ENCODE data around the gene CCR5.

Gene CCR5

DNA sequence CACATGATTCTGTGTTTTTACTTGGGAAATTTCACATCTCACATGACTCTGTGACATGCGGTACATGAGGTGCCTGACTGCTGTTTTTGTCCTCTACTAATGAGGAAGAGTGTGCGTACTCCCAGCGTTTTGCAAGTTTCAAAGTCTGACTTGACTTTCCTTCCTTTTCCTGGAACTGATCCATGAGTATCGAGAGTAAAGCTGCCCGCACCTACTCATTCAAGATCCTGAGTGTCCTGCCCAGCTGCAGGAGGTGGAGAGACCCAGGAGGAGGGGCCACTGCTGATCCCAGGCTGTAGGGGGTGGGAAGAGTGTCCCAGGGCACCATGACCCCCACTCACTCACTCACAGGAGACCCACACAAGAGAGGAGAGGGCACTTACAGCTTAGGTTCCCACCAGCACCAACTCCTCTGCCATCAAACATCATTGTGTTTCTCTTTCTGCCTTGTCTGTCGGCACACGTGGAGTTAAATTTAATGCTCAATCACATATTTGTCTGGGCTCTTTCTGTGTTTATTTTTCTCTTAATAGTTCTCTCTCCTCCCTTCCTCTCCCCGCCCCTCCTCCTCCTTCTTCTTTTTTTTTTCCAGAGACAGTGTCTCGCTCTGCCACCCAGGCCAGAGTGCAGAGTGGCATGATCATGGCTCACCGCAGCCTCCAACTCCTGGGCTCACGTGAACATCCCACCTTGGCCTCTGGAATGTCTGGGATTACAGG is 34.7 kb downstream of the CCR5 start:
- Histone ChIP-seq H2BK12ac (ENCODE audit: low read length in 2 of 2) (no peak overlapping the region), H3K27ac (ENCODE audit: low read length, poor library complexity, severe bottlenecking) (no peak overlapping the region), H3K4me2 (ENCODE audit: low read length, poor library complexity, severe bottlenecking) (no peak overlapping the region), H3K4me1 (ENCODE audit: control insufficient read depth, insufficient read depth, low read depth, low read length) (peaks cover 11% of the 10 kb centered on the region), H3K4ac (ENCODE audit: low read depth in 1 of 2, low read length in 2 of 2) (no peak overlapping the region), H3K9ac (ENCODE audit: low read length) (no peak overlapping the region), H2BK120ac (ENCODE audit: low read depth, low read length) (no peak overlapping the region), H3K14ac (ENCODE audit: low read length in 2 of 2) (no peak overlapping the region), H2BK5ac (ENCODE audit: low read depth, low read length, poor library complexity, severe bottlenecking) (no peak overlapping the region), H3K23ac (ENCODE audit: low read length in 2 of 2) (no peak overlapping the region), H4K8ac (ENCODE audit: low read length) (no peak overlapping the region), H3K18ac (ENCODE audit: low read depth in 1 of 2, low read length in 2 of 2) (no peak overlapping the region), H3K79me1 (replicated peaks; ENCODE audit: low read length, poor library complexity, severe bottlenecking) (no peaks in the 10 kb centered on the region), H4K91ac (ENCODE audit: low read length) (no peak overlapping the region), H2AFZ (ENCODE audit: low read depth, low read length) (no peak overlapping the region), H3K4me3 (ENCODE audit: insufficient read depth in 1 of 2, low read depth in 1 of 2, low read length in 2 of 2) (no peak overlapping the region), H3K36me3 (ENCODE audit: control insufficient read depth in 1 of 2, insufficient read depth in 2 of 2, low read depth in 1 of 2, low read length in 2 of 2) (no peaks in the 10 kb centered on the region), H2BK15ac (ENCODE audit: low read depth, poor library complexity, severe bottlenecking) (no peak overlapping the region), H2AK5ac (ENCODE audit: low read length, severe bottlenecking) (no peak overlapping the region), H3K27me3 (ENCODE audit: control insufficient read depth in 1 of 2, insufficient read depth in 1 of 2, low read length in 2 of 2) (peaks cover 0 to 5% of the 10 kb centered on the region in 2 experiments), H3K9me3 (ENCODE audit: control insufficient read depth, low read length) (no peaks in the 10 kb centered on the region)
- DNase-seq = peak; percentile 7
- 65% methylated on average over 9 of the region's 11 CpGs for WGBS

DNA sequence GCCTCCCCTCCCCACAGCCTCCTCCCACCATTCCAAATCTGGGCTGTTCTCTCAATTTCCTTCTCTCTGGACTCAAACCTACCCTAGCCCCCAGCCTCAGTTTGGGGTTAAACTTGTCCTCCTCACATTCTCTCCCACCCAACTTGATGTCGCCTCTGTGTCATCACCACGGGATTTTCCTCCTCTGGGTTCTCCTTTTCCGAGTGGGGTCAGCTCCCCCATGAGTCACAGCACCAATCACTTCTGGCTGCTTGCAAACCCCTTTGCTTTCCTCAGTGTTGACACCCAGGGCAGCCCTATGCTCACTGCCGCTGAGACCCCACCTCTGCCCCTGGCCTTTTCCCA is 35.7 kb downstream of the CCR5 start:
- no peak overlapping the region for H2AFZ ChIP-seq (ENCODE audit: low read depth, low read length)
- no peaks in the 10 kb centered on the region for H3K79me1 ChIP-seq (replicated peaks; ENCODE audit: low read length, poor library complexity, severe bottlenecking)
- H3K4me1 ChIP-seq (ENCODE audit: control insufficient read depth, insufficient read depth, low read depth, low read length) = peaks cover 11% of the 10 kb centered on the region
- no peaks in the 10 kb centered on the region for H3K27me3 ChIP-seq (ENCODE audit: control insufficient read depth in 1 of 2, insufficient read depth in 1 of 2, low read length in 2 of 2)
- peak overlapping the region in 1 of 2 experiments; percentile 70 for H3K4me3 ChIP-seq (ENCODE audit: insufficient read depth in 1 of 2, low read depth in 1 of 2, low read length in 2 of 2)
- no peak overlapping the region for H3K4me2 ChIP-seq (ENCODE audit: low read length, poor library complexity, severe bottlenecking)
- peak overlapping the region in 1 of 2 experiments; percentile 88 for H2BK12ac ChIP-seq (ENCODE audit: low read length in 2 of 2)
- 49% methylated on average over 4 of the region's 4 CpGs for WGBS
- H2AK5ac ChIP-seq (ENCODE audit: low read length, severe bottlenecking) = no peak overlapping the region
- H2BK120ac ChIP-seq (ENCODE audit: low read depth, low read length) = no peak overlapping the region
- H3K18ac ChIP-seq (ENCODE audit: low read depth in 1 of 2, low read length in 2 of 2) = peak overlapping the region in 1 of 2 experiments; percentile 64
- peak; percentile 61 for DNase-seq
- H4K91ac ChIP-seq (ENCODE audit: low read length) = no peak overlapping the region
- no peak overlapping the region for H3K27ac ChIP-seq (ENCODE audit: low read length, poor library complexity, severe bottlenecking)
- no peak overlapping the region for H3K4ac ChIP-seq (ENCODE audit: low read depth in 1 of 2, low read length in 2 of 2)
- H2BK15ac ChIP-seq (ENCODE audit: low read depth, poor library complexity, severe bottlenecking) = no peak overlapping the region
- peak overlapping the region; percentile 15 for H3K9ac ChIP-seq (ENCODE audit: low read length)
- H2BK5ac ChIP-seq (ENCODE audit: low read depth, low read length, poor library complexity, severe bottlenecking) = no peak overlapping the region
- H3K36me3 ChIP-seq (ENCODE audit: control insufficient read depth in 1 of 2, insufficient read depth in 2 of 2, low read depth in 1 of 2, low read length in 2 of 2) = no peaks in the 10 kb centered on the region
- no peak overlapping the region for H3K14ac ChIP-seq (ENCODE audit: low read length in 2 of 2)
- H3K23ac ChIP-seq (ENCODE audit: low read length in 2 of 2) = no peak overlapping the region
- no peak overlapping the region for H4K8ac ChIP-seq (ENCODE audit: low read length)
- H3K9me3 ChIP-seq (ENCODE audit: control insufficient read depth, low read length) = no peaks in the 10 kb centered on the region

DNA sequence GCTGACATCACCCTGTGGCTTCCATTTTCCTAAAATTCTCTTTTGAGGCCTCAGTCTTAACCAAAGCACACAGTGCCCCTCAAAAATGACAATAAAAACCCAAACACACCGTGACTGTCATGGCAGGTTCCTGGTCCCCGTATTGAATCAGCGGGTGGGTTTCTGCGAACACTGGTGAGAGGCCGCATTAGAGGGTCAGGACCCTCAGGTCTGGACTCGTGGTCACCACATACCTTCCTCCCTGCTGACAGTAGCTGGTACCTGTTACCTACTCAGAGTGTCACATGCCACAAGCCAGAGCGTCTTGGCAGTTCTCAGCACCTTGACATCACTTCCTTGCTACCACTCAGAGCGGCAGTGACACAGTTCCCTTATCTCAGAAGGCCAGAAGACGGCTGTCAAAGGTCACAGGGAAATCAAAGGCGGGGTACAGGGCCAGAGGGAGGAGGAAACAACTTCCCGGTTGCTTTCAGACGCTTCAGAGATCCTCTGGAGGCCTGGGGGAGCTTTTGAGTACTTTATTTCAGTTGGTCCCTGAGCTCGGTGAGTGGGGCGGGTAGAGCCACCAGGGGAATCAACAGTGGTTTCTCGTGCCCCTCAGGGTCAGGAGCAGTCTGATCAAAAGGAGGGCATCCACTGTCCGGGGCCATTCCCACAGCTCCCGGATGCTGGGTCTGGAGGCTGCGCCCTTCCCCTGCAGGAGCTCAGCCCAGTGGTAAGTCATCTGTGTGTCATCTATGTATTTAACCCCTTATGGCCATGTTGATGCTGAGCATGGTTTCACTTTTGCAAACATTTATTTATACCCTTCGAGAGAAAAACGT is 36.3 kb downstream of the CCR5 start, which contains the start of the genes CCR5AS and CCRL2:
CCR5AS (minus strand) TSS at position 279 of the 824 bp plus-strand sequence.
CCRL2 (plus strand) TSS at position 472 of the 824 bp plus-strand sequence. CDS start 821 bp downstream, outside the sequence.
- Histone ChIP-seq H3K27ac (ENCODE audit: low read length, poor library complexity, severe bottlenecking) (no peak within 1 kb of the TSS), H3K9me3 (ENCODE audit: control insufficient read depth, low read length) (no peaks in the 10 kb centered on the region), H3K27me3 (ENCODE audit: control insufficient read depth in 1 of 2, insufficient read depth in 1 of 2, low read length in 2 of 2) (no peaks in the 10 kb centered on the region), H2BK12ac (ENCODE audit: low read length in 2 of 2) (peak within 1 kb of the TSS; percentile 35 to 88), H3K4me2 (ENCODE audit: low read length, poor library complexity, severe bottlenecking) (peak within 1 kb of the TSS; percentile 41), H2BK5ac (ENCODE audit: low read depth, low read length, poor library complexity, severe bottlenecking) (no peak within 1 kb of the TSS), H4K8ac (ENCODE audit: low read length) (peak within 1 kb of the TSS; percentile 82), H2BK15ac (ENCODE audit: low read depth, poor library complexity, severe bottlenecking) (peak within 1 kb of the TSS; percentile 33), H3K14ac (ENCODE audit: low read length in 2 of 2) (no peak within 1 kb of the TSS), H2BK120ac (ENCODE audit: low read depth, low read length) (no peak within 1 kb of the TSS), H3K4me3 (ENCODE audit: insufficient read depth in 1 of 2, low read depth in 1 of 2, low read length in 2 of 2) (peak within 1 kb of the TSS; percentile 11 to 70), H3K36me3 (ENCODE audit: control insufficient read depth in 1 of 2, insufficient read depth in 2 of 2, low read depth in 1 of 2, low read length in 2 of 2) (no peaks in the 10 kb centered on the region), H2AFZ (ENCODE audit: low read depth, low read length) (no peak within 1 kb of the TSS), H3K4me1 (ENCODE audit: control insufficient read depth, insufficient read depth, low read depth, low read length) (peaks cover 11% of the 10 kb centered on the region), H2AK5ac (ENCODE audit: low read length, severe bottlenecking) (no peak within 1 kb of the TSS), H3K4ac (ENCODE audit: low read depth in 1 of 2, low read length in 2 of 2) (no peak within 1 kb of the TSS), H3K18ac (ENCODE audit: low read depth in 1 of 2, low read length in 2 of 2) (peak within 1 kb of the TSS; percentile 47 to 74), H3K79me1 (replicated peaks; ENCODE audit: low read length, poor library complexity, severe bottlenecking) (no peaks in the 10 kb centered on the region), H3K9ac (ENCODE audit: low read length) (peak within 1 kb of the TSS; percentile 75), H3K23ac (ENCODE audit: low read length in 2 of 2) (no peak within 1 kb of the TSS), H4K91ac (ENCODE audit: low read length) (peak within 1 kb of the TSS; percentile 53)
- WGBS = 46% methylated on average over 20 of the region's 20 CpGs
- DNase-seq = peak; percentile 48

DNA sequence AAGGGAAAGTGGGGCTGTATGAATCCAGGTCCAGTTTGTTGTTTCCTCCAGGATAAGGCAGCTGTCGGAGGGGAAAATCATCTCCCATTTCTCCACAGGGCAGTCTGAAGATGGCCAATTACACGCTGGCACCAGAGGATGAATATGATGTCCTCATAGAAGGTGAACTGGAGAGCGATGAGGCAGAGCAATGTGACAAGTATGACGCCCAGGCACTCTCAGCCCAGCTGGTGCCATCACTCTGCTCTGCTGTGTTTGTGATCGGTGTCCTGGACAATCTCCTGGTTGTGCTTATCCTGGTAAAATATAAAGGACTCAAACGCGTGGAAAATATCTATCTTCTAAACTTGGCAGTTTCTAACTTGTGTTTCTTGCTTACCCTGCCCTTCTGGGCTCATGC is 37.2 kb downstream of the CCR5 start:
- Histone ChIP-seq H3K4ac (ENCODE audit: low read depth in 1 of 2, low read length in 2 of 2) (no peak overlapping the region), H4K8ac (ENCODE audit: low read length) (no peak overlapping the region), H3K79me1 (replicated peaks; ENCODE audit: low read length, poor library complexity, severe bottlenecking) (no peaks in the 10 kb centered on the region), H2AK5ac (ENCODE audit: low read length, severe bottlenecking) (no peak overlapping the region), H2AFZ (ENCODE audit: low read depth, low read length) (no peak overlapping the region), H4K91ac (ENCODE audit: low read length) (peak overlapping the region; percentile 53), H2BK5ac (ENCODE audit: low read depth, low read length, poor library complexity, severe bottlenecking) (no peak overlapping the region), H3K4me2 (ENCODE audit: low read length, poor library complexity, severe bottlenecking) (no peak overlapping the region), H3K9ac (ENCODE audit: low read length) (peak overlapping the region; percentile 75), H2BK120ac (ENCODE audit: low read depth, low read length) (no peak overlapping the region), H3K4me3 (ENCODE audit: insufficient read depth in 1 of 2, low read depth in 1 of 2, low read length in 2 of 2) (peak overlapping the region in 1 of 2 experiments; percentile 70), H3K27me3 (ENCODE audit: control insufficient read depth in 1 of 2, insufficient read depth in 1 of 2, low read length in 2 of 2) (no peaks in the 10 kb centered on the region), H2BK15ac (ENCODE audit: low read depth, poor library complexity, severe bottlenecking) (no peak overlapping the region), H3K36me3 (ENCODE audit: control insufficient read depth in 1 of 2, insufficient read depth in 2 of 2, low read depth in 1 of 2, low read length in 2 of 2) (no peaks in the 10 kb centered on the region), H3K23ac (ENCODE audit: low read length in 2 of 2) (no peak overlapping the region), H2BK12ac (ENCODE audit: low read length in 2 of 2) (peak overlapping the region in 1 of 2 experiments; percentile 35), H3K14ac (ENCODE audit: low read length in 2 of 2) (no peak overlapping the region), H3K18ac (ENCODE audit: low read depth in 1 of 2, low read length in 2 of 2) (peak overlapping the region in 1 of 2 experiments; percentile 50), H3K9me3 (ENCODE audit: control insufficient read depth, low read length) (no peaks in the 10 kb centered on the region), H3K27ac (ENCODE audit: low read length, poor library complexity, severe bottlenecking) (no peak overlapping the region), H3K4me1 (ENCODE audit: control insufficient read depth, insufficient read depth, low read depth, low read length) (peaks cover 11% of the 10 kb centered on the region)
- DNase-seq = no peak
- 84% methylated on average over 7 of the region's 7 CpGs for WGBS

Data from mesenchymal stem cell (in vitro differentiated cells and primary cell).